WTC11 (cell line): ENCODE results near the gene ZNF175. TPM values are rescaled to one million over a fixed set of nuclear protein-coding genes. Genes with fewer than 3 reads are reported as not detected.

Experiments used
- ATAC-seq: fragments of 200-7000 bp; cut with Tn5 transposase; 2 replicates; pipeline ENCODE4 v1.10.0; 2021; ENCODE audit warnings: mild to moderate bottlenecking, moderate library complexity
- CTCF ChIA-PET: fragments of 300-600 bp; sonication (Branson Sonifier 250); formaldehyde crosslinking; loops from one replicate; lab custom pipeline; 2021; ENCODE audit warnings: antibody characterized with exemption; lab: Charles Lee
- POLR2A ChIA-PET: fragments of 350-600 bp; sonication (Branson Sonifier 250); formaldehyde crosslinking; loops from one replicate; lab custom pipeline; 2021; ENCODE audit warnings: antibody characterized with exemption; lab: Charles Lee
- DNase-seq: peaks from one replicate; pipeline ENCODE4 v3.0.0; 2021; ENCODE audit warnings: low spot score
- H3K27ac Mint-ChIP-seq: 2 replicates; pipeline ENCODE4 v1.8.0; 2021; ENCODE audit warnings: mixed read lengths
- H3K27me3 Mint-ChIP-seq: 2 replicates; pipeline ENCODE4 v1.8.0; 2021; ENCODE audit warnings: low read depth, mild to moderate bottlenecking, moderate library complexity, mixed read lengths
- H3K36me3 Mint-ChIP-seq: 2 replicates; pipeline ENCODE4 v1.8.0; 2021; ENCODE audit warnings: mixed read lengths
- H3K4me1 Mint-ChIP-seq: 2 replicates; pipeline ENCODE4 v1.8.0; 2022; ENCODE audit warnings: mixed read lengths
- H3K4me3 Mint-ChIP-seq: 2 replicates; pipeline ENCODE4 v1.8.0; 2021; ENCODE audit warnings: mild to moderate bottlenecking, moderate library complexity, mixed read lengths
- H3K9me3 Mint-ChIP-seq: 2 replicates; pipeline ENCODE4 v1.8.0; 2021; ENCODE audit warnings: mixed read lengths
- ATF1 ChIP-seq: sonication (generic); formaldehyde crosslinking; IDR thresholded peaks from 2 replicates; pipeline ENCODE4 v1.8.1; 2023; ENCODE audit warnings: mild to moderate bottlenecking, moderate library complexity, missing genetic modification reagents
- ATF3 ChIP-seq: sonication (generic); formaldehyde crosslinking; conservative IDR thresholded peaks from 2 replicates; pipeline ENCODE4 v1.8.1; 2022; ENCODE audit warnings: mild to moderate bottlenecking, missing genetic modification reagents
- ATF6 ChIP-seq: sonication (generic); formaldehyde crosslinking; IDR thresholded peaks from 2 replicates; pipeline ENCODE4 v1.8.1; 2023; ENCODE audit warnings: mild to moderate bottlenecking, missing genetic modification reagents
- CDX4 ChIP-seq: fragments of 250-450 bp; sonication (Bioruptor Pico); IDR thresholded peaks from 2 replicates; pipeline ENCODE4 v1.9.0; 2021; ENCODE audit warnings: moderate library complexity, mild to moderate bottlenecking, inconsistent platforms, borderline replicate concordance
- CTCF ChIP-seq: fragments of 200-600 bp; IDR thresholded peaks from 2 replicates; pipeline ENCODE4 v1.8.0; 2022; ENCODE audit warnings: antibody characterized with exemption
- FOXP4 ChIP-seq: sonication (generic); formaldehyde crosslinking; IDR thresholded peaks from 2 replicates; pipeline ENCODE4 v1.8.0; 2022; ENCODE audit warnings: mild to moderate bottlenecking, missing genetic modification reagents
- JAZF1 ChIP-seq: fragments of 250-450 bp; sonication (Bioruptor Pico); IDR thresholded peaks from 2 replicates; pipeline ENCODE4 v1.9.0; 2021; ENCODE audit warnings: moderate library complexity, mild to moderate bottlenecking, inconsistent platforms
- MAX ChIP-seq: sonication (generic); formaldehyde crosslinking; IDR thresholded peaks from 2 replicates; pipeline ENCODE4 v1.8.0; 2022; ENCODE audit warnings: mild to moderate bottlenecking, missing genetic modification reagents
- NR1H2 ChIP-seq: sonication (generic); formaldehyde crosslinking; IDR thresholded peaks from 2 replicates; pipeline ENCODE4 v1.9.0; 2021; ENCODE audit warnings: mild to moderate bottlenecking, moderate library complexity, missing genetic modification reagents
- PREB ChIP-seq: sonication (generic); formaldehyde crosslinking; IDR thresholded peaks from 2 replicates; pipeline ENCODE4 v1.8.1; 2022; ENCODE audit warnings: mild to moderate bottlenecking, missing genetic modification reagents, moderate library complexity, borderline replicate concordance
- RORB ChIP-seq: fragments of 250-450 bp; sonication (Bioruptor Pico); IDR thresholded peaks from 2 replicates; pipeline ENCODE4 v1.9.0; 2021; ENCODE audit warnings: mild to moderate bottlenecking
- SMAD3 ChIP-seq: sonication (generic); formaldehyde crosslinking; IDR thresholded peaks from 2 replicates; pipeline ENCODE4 v1.8.0; 2022; ENCODE audit warnings: missing genetic modification reagents, mild to moderate bottlenecking, borderline replicate concordance
- SP1 ChIP-seq: sonication (generic); formaldehyde crosslinking; conservative IDR thresholded peaks from 2 replicates; pipeline ENCODE4 v1.8.1; 2022; ENCODE audit warnings: missing genetic modification reagents
- TEAD4 ChIP-seq: sonication (generic); formaldehyde crosslinking; IDR thresholded peaks from 2 replicates; pipeline ENCODE4 v1.8.0; 2022; ENCODE audit warnings: mild to moderate bottlenecking, missing genetic modification reagents
- USF2 ChIP-seq: sonication (generic); formaldehyde crosslinking; IDR thresholded peaks from 2 replicates; pipeline ENCODE4 v1.8.1; 2023; ENCODE audit warnings: mild to moderate bottlenecking, missing genetic modification reagents, moderate library complexity
- ZMAT4 ChIP-seq: fragments of 250-450 bp; sonication (Bioruptor Pico); IDR thresholded peaks from 2 replicates; pipeline ENCODE4 v1.9.0; 2021; ENCODE audit warnings: mild to moderate bottlenecking
- ZNF317 ChIP-seq: sonication (generic); formaldehyde crosslinking; IDR thresholded peaks from 2 replicates; pipeline ENCODE4 v1.8.1; 2023; ENCODE audit warnings: low read depth, mild to moderate bottlenecking, moderate library complexity, missing genetic modification reagents, borderline replicate concordance
- ZNF425 ChIP-seq: fragments of 250-450 bp; sonication (Bioruptor Pico); conservative IDR thresholded peaks from 2 replicates; pipeline ENCODE4 v1.9.0; 2021; ENCODE audit warnings: mild to moderate bottlenecking
- ZNF532 ChIP-seq: fragments of 250-450 bp; sonication (Bioruptor Pico); IDR thresholded peaks from 2 replicates; pipeline ENCODE4 v1.9.0; 2021; ENCODE audit warnings: mild to moderate bottlenecking, borderline replicate concordance
- ZNF671 ChIP-seq: fragments of 250-450 bp; sonication (Bioruptor Pico); IDR thresholded peaks from 2 replicates; pipeline ENCODE4 v1.8.0; 2021; ENCODE audit warnings: mild to moderate bottlenecking
- total RNA-seq: library from RNA; stranded (reverse); gene quantifications from 3 replicates; pipeline ENCODE4 v1.2.3, GENCODE V29; 2021

The ZNF175 gene
- total RNA-seq, 1 experiment from 2014 or later = 10.9 TPM

- H3K9me3 Mint-ChIP-seq = no peaks in the 10 kb centered on the region
These were observed 1.8 kb downstream of the ZNF175 start for GRCh38 chr19:51572908-51573307.

More at GRCh38 chr19:51572908-51573307, 1.8 kb downstream of the ZNF175 start:
- Mint-ChIP-seq H3K27ac (no peak overlapping the region), H3K4me3 (no peak overlapping the region), H3K36me3 (peaks cover 11% of the 10 kb centered on the region), H3K27me3 (peaks cover 21% of the 10 kb centered on the region), H3K4me1 (peaks cover 7% of the 10 kb centered on the region)
- DNase-seq = no peak
- ATAC-seq = no peak
- POLR2A ChIA-PET = no interaction called here
- no peak for TF ChIP-seq MAX (CRISPR knock-in tag)
- no peak for TF ChIP-seq ZMAT4 (CRISPR knock-in tag)
- TF ChIP-seq ZNF532 = no peak
- no peak for TF ChIP-seq ATF1
- TF ChIP-seq NR1H2 = no peak
- no peak for TF ChIP-seq TEAD4 (CRISPR knock-in tag)
- TF ChIP-seq CTCF = no peak
- TF ChIP-seq PREB (CRISPR knock-in tag) = no peak
- no peak for TF ChIP-seq JAZF1 (CRISPR knock-in tag)
- TF ChIP-seq ZNF671 (CRISPR knock-in tag) = no peak
- no peak for TF ChIP-seq CDX4
- no peak for TF ChIP-seq ATF6 (CRISPR knock-in tag)
- no peak for TF ChIP-seq ATF3
- TF ChIP-seq ZNF425 (CRISPR knock-in tag) = no peak
- no peak for TF ChIP-seq USF2 (CRISPR knock-in tag)
- TF ChIP-seq FOXP4 (CRISPR knock-in tag) = no peak
- TF ChIP-seq RORB (CRISPR knock-in tag) = no peak
- TF ChIP-seq SP1 (CRISPR knock-in tag) = no peak
- no peak for TF ChIP-seq ZNF317
- no peak for TF ChIP-seq SMAD3 (CRISPR knock-in tag)
- CTCF ChIA-PET = no interaction called here
